Hepatocyte (in vitro differentiated cells): ENCODE results near the gene KIF17. TPM values are rescaled to one million over a fixed set of nuclear protein-coding genes. Genes with fewer than 3 reads are reported as not detected.

Experiments
- DNase-seq: peaks from one replicate; pipeline ENCODE4 v3.0.0-alpha.2; 2016; ENCODE audit warnings: low spot score
- H2AFZ ChIP-seq: fragments of 200-600 bp; sonication (generic); 2 replicates; pipeline ENCODE4 v1.6.0; 2016; ENCODE audit warnings: antibody characterized with exemption, mild to moderate bottlenecking
- H3K27ac ChIP-seq: fragments of 200-600 bp; sonication (generic); 2 replicates; pipeline ENCODE4 v1.5.1; 2016; ENCODE audit warnings: mild to moderate bottlenecking
- H3K27me3 ChIP-seq: fragments of 200-600 bp; sonication (generic); 2 replicates; pipeline ENCODE4 v1.6.1; 2016
- H3K36me3 ChIP-seq: fragments of 200-600 bp; sonication (generic); replicated peaks from 2 replicates; pipeline ENCODE4 v1.5.1; 2016; ENCODE audit warnings: low read depth; ENCODE audit not compliant: insufficient read depth
- H3K4me1 ChIP-seq: fragments of 200-600 bp; sonication (generic); 2 replicates; pipeline ENCODE4 v1.5.1; 2016; ENCODE audit warnings: mild to moderate bottlenecking, moderate library complexity; ENCODE audit not compliant: insufficient read depth
- H3K4me2 ChIP-seq: fragments of 200-600 bp; sonication (generic); 2 replicates; pipeline ENCODE4 v1.6.0; 2016
- H3K4me3 ChIP-seq: fragments of 200-600 bp; sonication (generic); 2 replicates; pipeline ENCODE4 v1.5.1; 2016; ENCODE audit warnings: mild to moderate bottlenecking
- H3K79me2 ChIP-seq: fragments of 200-600 bp; sonication (generic); 2 replicates; pipeline ENCODE4 v1.6.0; 2017; ENCODE audit warnings: mild to moderate bottlenecking
- H3K9me2 ChIP-seq: fragments of 200-600 bp; sonication (generic); replicated peaks from 2 replicates; pipeline ENCODE4 v1.6.0; 2017; ENCODE audit warnings: mild to moderate bottlenecking; ENCODE audit not compliant: insufficient read depth
- H3K9me3 ChIP-seq: fragments of 200-600 bp; sonication (generic); 2 replicates; pipeline ENCODE4 v1.5.1; 2016; ENCODE audit warnings: low read depth, mild to moderate bottlenecking
- H4K20me1 ChIP-seq: fragments of 200-600 bp; sonication (generic); 2 replicates; pipeline ENCODE4 v1.6.0; 2016; ENCODE audit warnings: mild to moderate bottlenecking; ENCODE audit not compliant: insufficient read depth, poor library complexity, severe bottlenecking
- CTCF ChIP-seq: fragments of 200-600 bp; sonication (generic); IDR thresholded peaks from 2 replicates; pipeline ENCODE4 v1.5.1; 2016; ENCODE audit warnings: antibody characterized with exemption, mild to moderate bottlenecking; ENCODE audit not compliant: poor library complexity
- EZH2 ChIP-seq: fragments of 200-600 bp; sonication (generic); IDR thresholded peaks from 2 replicates; pipeline ENCODE4 v1.6.1; 2016; ENCODE audit warnings: antibody characterized with exemption, mild to moderate bottlenecking, borderline replicate concordance
- EZH2phosphoT487 ChIP-seq: fragments of 200-600 bp; sonication (generic); IDR thresholded peaks from one replicate; pipeline ENCODE4 v1.6.1; 2018; ENCODE audit warnings: antibody characterized with exemption, mild to moderate bottlenecking, low read depth, moderate library complexity; ENCODE audit not compliant: unreplicated experiment, severe bottlenecking
- WGBS: methylation state at CpG from one replicate; pipeline ENCODE4 v1.1.6; 2016; ENCODE audit warnings: low lambda C conversion rate; ENCODE audit errors: missing lambda C conversion rate; 5-methylcytosine and 5-hydroxymethylcytosine counted together
- polyA plus RNA-seq: library from polyadenylated mRNA; unstranded; fragments of >200 nt; fragmentation: Nextera tagmentation; extraction: Ambion mirVana; gene quantifications from 2 replicates; pipeline ENCODE4 v1.2.1, GENCODE V29; 2016
- total RNA-seq: library from RNA; depleted of rRNA; stranded (reverse); fragments of >200 nt; gene quantifications from 2 replicates; pipeline ENCODE4 v1.2.3, GENCODE V29; 2014

KIF17 gene
- total and polyA plus RNA-seq, 2 experiments from 2014 or later = 0.23 to 0.28 TPM

- Histone ChIP-seq H4K20me1 (no peaks in the 10 kb centered on the region), H3K27ac (no peak overlapping the region), H3K79me2 (no peaks in the 10 kb centered on the region), H3K4me3 (no peak overlapping the region), H3K27me3 (peaks cover 22% of the 10 kb centered on the region), H3K4me2 (no peak overlapping the region), H3K9me3 (no peaks in the 10 kb centered on the region), H3K36me3 (no peaks in the 10 kb centered on the region), H3K4me1 (no peaks in the 10 kb centered on the region), H3K9me2 (no peaks in the 10 kb centered on the region), H2AFZ (no peak overlapping the region)
- no peak for DNase-seq
- TF ChIP-seq CTCF (no peak), EZH2phosphoT487 (no peak), EZH2 (no peak)
- WGBS = 93% methylated on average over 20 of the region's 29 CpGs
These were observed 3.6 kb upstream of the KIF17 start for GRCh38 chr1:20721117-20722061.

GRCh38 chr1:20720631-20721091 is 2.9 kb upstream of the KIF17 start:
- TF ChIP-seq CTCF (no peak), EZH2phosphoT487 (no peak), EZH2 (no peak)
- 95% methylated on average over 12 of the region's 12 CpGs for WGBS
- no peaks in the 10 kb centered on the region for H3K9me3 ChIP-seq

GRCh38 chr1:20719871-20720620 is 2.2 kb upstream of the KIF17 start:
- no peaks in the 10 kb centered on the region for H3K79me2 ChIP-seq
- peaks cover 22% of the 10 kb centered on the region for H3K27me3 ChIP-seq
- no peaks in the 10 kb centered on the region for H3K9me3 ChIP-seq
- DNase-seq = no peak
- H3K4me1 ChIP-seq = no peaks in the 10 kb centered on the region
- H2AFZ ChIP-seq = no peak overlapping the region
- no peaks in the 10 kb centered on the region for H3K36me3 ChIP-seq
- no peaks in the 10 kb centered on the region for H3K9me2 ChIP-seq
- TF ChIP-seq EZH2phosphoT487 (no peak), CTCF (no peak), EZH2 (no peak)
- 86% methylated on average over 5 of the region's 5 CpGs for WGBS
- H4K20me1 ChIP-seq = no peaks in the 10 kb centered on the region
- H3K27ac ChIP-seq = no peak overlapping the region
- no peak overlapping the region for H3K4me3 ChIP-seq
- no peak overlapping the region for H3K4me2 ChIP-seq

More at GRCh38 chr1:20720631-20721091, 2.9 kb upstream of the KIF17 start:
- Histone ChIP-seq H3K27ac (no peak overlapping the region), H3K4me2 (no peak overlapping the region), H3K4me3 (no peak overlapping the region), H3K4me1 (no peaks in the 10 kb centered on the region), H3K79me2 (no peaks in the 10 kb centered on the region), H2AFZ (no peak overlapping the region), H3K27me3 (peaks cover 22% of the 10 kb centered on the region), H4K20me1 (no peaks in the 10 kb centered on the region), H3K9me2 (no peaks in the 10 kb centered on the region), H3K36me3 (no peaks in the 10 kb centered on the region)
- DNase-seq = no peak
